ENCODE measurements around the gene MAMSTR.

GRCh38 chr19:48726556-48726955 lies 7.0 kb upstream of the MAMSTR start:
- TF ChIP-seq ZBTB21 (tag by site-specific recombination; IDR thresholded peaks at IDR 0.05), result peak; percentile 97
- no peak for TF ChIP-seq ZNF561 (tag by site-specific recombination; IDR thresholded peaks at IDR 0.05; ENCODE audit: borderline replicate concordance)
- no peak for TF ChIP-seq CTCF (tag by site-specific recombination; IDR thresholded peaks at IDR 0.05)
- no peak for TF ChIP-seq KLF16 (tag by site-specific recombination; IDR thresholded peaks at IDR 0.05)
- TF ChIP-seq ZNF510 (tag by site-specific recombination; IDR thresholded peaks at IDR 0.05; ENCODE audit: insufficient replicate concordance), result no peak
- TF ChIP-seq ZNF791 (tag by site-specific recombination; IDR thresholded peaks at IDR 0.05), result no peak
- no peak for TF ChIP-seq ZNF350 (tag by site-specific recombination; IDR thresholded peaks at IDR 0.05)
- no peak for TF ChIP-seq ZNF596 (tag by site-specific recombination; IDR thresholded peaks at IDR 0.05)
- TF ChIP-seq PRDM2 (tag by site-specific recombination; IDR thresholded peaks at IDR 0.05; ENCODE audit: borderline replicate concordance), result no peak
- TF ChIP-seq ZNF155 (tag by site-specific recombination; IDR thresholded peaks at IDR 0.05), result no peak
- no peak for TF ChIP-seq PRDM1 (tag by site-specific recombination; IDR thresholded peaks at IDR 0.05)
- TF ChIP-seq ZNF121 (tag by site-specific recombination; IDR thresholded peaks at IDR 0.05), result no peak
- no peak for TF ChIP-seq ZFP37 (tag by site-specific recombination; IDR thresholded peaks at IDR 0.05)
- no peak for TF ChIP-seq YY1 (tag by site-specific recombination; IDR thresholded peaks at IDR 0.05)
